Right lobe of liver (tissue), 6 donors: ENCODE measurements around the gene IL27RA. TPM values are rescaled to one million over a fixed set of nuclear protein-coding genes. Genes with fewer than 3 reads are reported as not detected.
"Not testable (repeated sequence)": the region's sequence is repeated elsewhere in the genome, so short reads cannot be mapped to it uniquely, and the experiment has no call there.

Experiments used
- ATAC-seq, 4 donors: fragments of 200-7000 bp; cut with Tn5 transposase; one replicate each; pipeline ENCODE4 v1.9.1; 2020; ENCODE audit warnings: mild to moderate bottlenecking in 4 of 4, moderate library complexity in 4 of 4
- DNase-seq, 3 donors: peaks; one replicate each; pipeline ENCODE4 v3.0.0-alpha.2; 2020
- H3K27ac ChIP-seq, 3 donors: fragments of 200-600 bp; one replicate each; pipeline ENCODE4 v1.8.0; 2022
- H3K27me3 ChIP-seq, 2 donors: fragments of 200-600 bp; one replicate each; pipeline ENCODE4 v1.8.0; 2022
- H3K36me3 ChIP-seq, 4 donors: fragments of 200-600 bp; sonication (generic) in 1 of 4; one replicate each; pipeline versions ENCODE4 v1.5.1 to v1.8.0; 2017 to 2022; ENCODE audit warnings: control low read depth in 1 of 4
- H3K4me1 ChIP-seq, 4 donors: fragments of 200-600 bp; sonication (generic) in 1 of 4; one replicate each; pipeline versions ENCODE4 v1.5.1 to v1.8.0; 2017 to 2022; ENCODE audit warnings: control low read depth in 1 of 4
- H3K4me3 ChIP-seq, 3 donors: fragments of 200-600 bp; one replicate each; pipeline ENCODE4 v1.8.0; 2022
- H3K9me3 ChIP-seq, 4 donors: fragments of 200-600 bp; sonication (generic) in 1 of 4; one replicate each; pipeline versions ENCODE4 v1.5.1 to v1.8.0; 2017 to 2022; ENCODE audit warnings: control low read depth in 1 of 4
- POLR2A ChIP-seq: fragments of 450-650 bp; IDR thresholded peaks from one replicate; pipeline ENCODE4 v1.6.1; 2017; ENCODE audit warnings: antibody characterized with exemption, mild to moderate bottlenecking
- WGBS: methylation state at CpG from one replicate; pipeline ENCODE4 v1.1.6; 2018; ENCODE audit warnings: low coverage, low lambda C conversion rate; ENCODE audit not compliant: insufficient coverage; ENCODE audit errors: missing lambda C conversion rate; 5-methylcytosine and 5-hydroxymethylcytosine counted together
- intact Hi-C, 2 donors: fragments of 100-400 bp; cut with DNase I; formaldehyde crosslinking; loops; one replicate each; pipeline versions ENCODE4 v1.11.2 to v1.14.1; 2022
- total RNA-seq, 6 experiments: library from RNA; depleted of rRNA in 2 of 6; stranded (reverse); fragments of >200 nt in 2 of 6; fragmentation: NEBNext Ultra II Directional in 3 of 6; extraction: Animal tissue kit (Norgen Biotek cat#: 25700) in 3 of 6; gene quantifications; one replicate each; pipeline versions ENCODE4 v1.1.0 to v1.2.4, GENCODE V29; 2016 to 2023
- TF ChIP-seq, protein P1 (sequence below), 4 donors: fragments of 200-600 bp in 3 of 4; fragments of 450-650 bp in 1 of 4; IDR thresholded peaks; one replicate each; pipeline versions ENCODE4 v1.5.1 to v1.8.0; 2016 to 2022; ENCODE audit warnings: antibody characterized with exemption in 4 of 4, mild to moderate bottlenecking in 2 of 4
- donor health status: DM: no; HTN: yes; CAD: no.
- donor health status: DM: no; HTN: no; CAD: no.
- donor health status: DM: no; HTN: no; CAD: no.
- donor health status: DM: no; HTN: yes; CAD: no.
- donor health status: DM: no; HTN: yes; CAD: no.

The IL27RA gene
- total RNA-seq, 6 experiments from 2014 or later: 1.1 to 3.0 (median 1.5) TPM

DNA sequence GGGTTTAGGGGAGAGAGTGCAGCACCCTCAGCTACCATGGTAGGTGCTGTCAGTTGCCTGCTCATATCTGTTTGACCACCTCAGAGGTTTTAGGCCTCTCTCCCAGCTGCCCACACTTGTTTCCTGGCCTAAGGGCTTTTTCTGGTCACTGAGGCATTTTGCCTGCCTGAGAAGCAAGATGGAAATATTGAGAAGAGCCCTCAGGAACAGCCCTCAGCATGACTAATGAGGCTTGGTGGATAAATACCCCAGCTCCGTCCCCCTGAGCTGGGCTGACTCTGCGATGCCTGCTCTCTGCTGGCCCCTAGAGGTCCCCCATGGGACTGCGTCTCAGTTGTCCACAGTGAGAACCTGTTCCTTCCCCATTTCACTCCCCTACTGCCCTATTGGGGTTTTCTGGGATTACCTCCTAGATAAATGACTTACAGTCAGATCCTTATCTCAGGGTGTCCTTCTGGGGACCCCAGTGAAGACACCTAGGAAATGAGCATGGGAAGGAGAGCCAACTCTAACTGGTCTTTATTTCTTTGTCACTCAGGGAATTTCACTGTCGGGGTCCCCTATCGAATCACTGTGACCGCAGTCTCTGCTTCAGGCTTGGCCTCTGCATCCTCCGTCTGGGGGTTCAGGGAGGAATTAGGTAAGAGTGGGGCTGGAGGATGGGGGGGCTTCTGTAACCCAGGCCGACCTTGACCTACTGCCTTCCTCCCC is 17.0 kb downstream of the IL27RA start:
- TF ChIP-seq, protein P1, sequence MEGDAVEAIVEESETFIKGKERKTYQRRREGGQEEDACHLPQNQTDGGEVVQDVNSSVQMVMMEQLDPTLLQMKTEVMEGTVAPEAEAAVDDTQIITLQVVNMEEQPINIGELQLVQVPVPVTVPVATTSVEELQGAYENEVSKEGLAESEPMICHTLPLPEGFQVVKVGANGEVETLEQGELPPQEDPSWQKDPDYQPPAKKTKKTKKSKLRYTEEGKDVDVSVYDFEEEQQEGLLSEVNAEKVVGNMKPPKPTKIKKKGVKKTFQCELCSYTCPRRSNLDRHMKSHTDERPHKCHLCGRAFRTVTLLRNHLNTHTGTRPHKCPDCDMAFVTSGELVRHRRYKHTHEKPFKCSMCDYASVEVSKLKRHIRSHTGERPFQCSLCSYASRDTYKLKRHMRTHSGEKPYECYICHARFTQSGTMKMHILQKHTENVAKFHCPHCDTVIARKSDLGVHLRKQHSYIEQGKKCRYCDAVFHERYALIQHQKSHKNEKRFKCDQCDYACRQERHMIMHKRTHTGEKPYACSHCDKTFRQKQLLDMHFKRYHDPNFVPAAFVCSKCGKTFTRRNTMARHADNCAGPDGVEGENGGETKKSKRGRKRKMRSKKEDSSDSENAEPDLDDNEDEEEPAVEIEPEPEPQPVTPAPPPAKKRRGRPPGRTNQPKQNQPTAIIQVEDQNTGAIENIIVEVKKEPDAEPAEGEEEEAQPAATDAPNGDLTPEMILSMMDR (IDR thresholded peaks at IDR 0.05): peak; percentile 58 to 93 (median 84)
- no peak for TF ChIP-seq POLR2A
- intact Hi-C loops: loop anchor here in 1 of 2 donors (10.0 kb wide), 1 partner anchor 164 kb away; no protein-coding TSS in a partner anchor
- peak; percentile 81 to 92 (median 86) for ATAC-seq
- Histone ChIP-seq H3K27ac (no peak overlapping the region), H3K27me3 (no peaks in the 10 kb centered on the region), H3K4me3 (no peak overlapping the region), H3K9me3 (no peaks in the 10 kb centered on the region), H3K4me1 (no peaks in the 10 kb centered on the region), H3K36me3 (no peaks in the 10 kb centered on the region)
- DNase-seq: peak in 2 of 3 donors; percentile 47 to 62
- 63% methylated on average over 7 of the region's 8 CpGs for WGBS

DNA sequence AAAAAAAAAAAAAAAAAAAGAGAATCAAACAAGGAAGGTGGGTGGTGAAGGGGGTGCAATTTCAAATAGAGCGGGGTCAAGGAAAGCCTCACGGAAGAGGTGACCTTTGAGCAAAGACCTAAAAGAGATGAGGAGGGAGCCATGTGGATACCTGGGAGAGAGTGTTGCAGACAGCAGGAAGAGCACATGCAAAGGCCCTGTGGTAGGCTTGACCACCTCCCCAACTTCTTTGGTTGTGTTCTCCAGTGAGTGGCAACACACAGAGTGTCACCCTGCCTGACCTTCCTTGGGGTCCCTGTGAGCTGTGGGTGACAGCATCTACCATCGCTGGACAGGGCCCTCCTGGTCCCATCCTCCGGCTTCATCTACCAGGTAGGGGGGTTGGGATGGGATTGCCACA is 18.9 kb downstream of the IL27RA start:
- Histone ChIP-seq H3K4me1 (no peaks in the 10 kb centered on the region), H3K9me3 (no peaks in the 10 kb centered on the region), H3K27me3 (no peaks in the 10 kb centered on the region), H3K36me3 (peaks cover 0 to 5% (median 0%) of the 10 kb centered on the region in 4 donors), H3K27ac (no peak overlapping the region), H3K4me3 (no peak overlapping the region)
- DNase-seq (no peak), ATAC-seq (no peak)
- intact Hi-C loops: loop anchor here in 1 of 2 donors (10.0 kb wide), 1 partner anchor 166 kb away; no protein-coding TSS in a partner anchor
- 96% methylated on average over 2 of the region's 4 CpGs for WGBS
- TF ChIP-seq, protein P1 (IDR thresholded peaks at IDR 0.05): no peak

DNA sequence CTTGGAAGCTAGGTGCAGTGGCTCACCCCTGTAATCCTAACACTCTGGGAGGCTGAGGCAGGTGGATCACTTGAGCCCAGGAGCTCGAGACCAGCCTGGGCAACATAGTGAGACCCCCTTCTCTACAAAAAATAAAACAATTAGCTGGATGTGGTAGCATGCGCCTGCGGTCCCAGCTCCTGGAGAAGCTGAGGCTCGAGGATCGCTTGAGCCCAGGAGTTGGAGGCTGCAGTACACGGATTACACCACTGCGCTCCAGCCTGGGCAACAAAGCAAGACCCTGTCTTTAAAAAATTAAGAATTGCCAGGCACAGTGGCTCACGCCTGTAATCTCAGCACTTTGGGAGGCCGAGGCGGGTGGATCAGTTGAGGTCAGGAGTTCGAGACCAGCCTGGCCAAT is 19.4 kb downstream of the IL27RA start:
- H3K4me3 ChIP-seq, H3K36me3 ChIP-seq, DNase-seq, ATAC-seq, H3K27ac ChIP-seq, H3K4me1 ChIP-seq, H3K9me3 ChIP-seq, H3K27me3 ChIP-seq: not testable (repeated sequence)
- intact Hi-C loops: loop anchor here in 1 of 2 donors (10.0 kb wide), 1 partner anchor 166 kb away; no protein-coding TSS in a partner anchor
- 94% methylated on average over 10 of the region's 11 CpGs for WGBS

DNA sequence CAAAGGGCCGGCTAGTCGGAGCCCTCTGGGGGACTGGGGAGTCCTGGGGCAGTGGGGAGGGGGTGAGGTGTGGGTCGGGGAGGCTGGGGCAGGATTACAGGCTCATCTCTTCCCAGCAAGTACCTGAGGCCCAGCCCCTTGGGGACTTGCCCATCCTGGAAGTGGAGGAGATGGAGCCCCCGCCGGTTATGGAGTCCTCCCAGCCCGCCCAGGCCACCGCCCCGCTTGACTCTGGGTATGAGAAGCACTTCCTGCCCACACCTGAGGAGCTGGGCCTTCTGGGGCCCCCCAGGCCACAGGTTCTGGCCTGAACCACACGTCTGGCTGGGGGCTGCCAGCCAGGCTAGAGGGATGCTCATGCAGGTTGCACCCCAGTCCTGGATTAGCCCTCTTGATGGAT is 20.4 kb downstream of the IL27RA start:
- no peaks in the 10 kb centered on the region for H3K9me3 ChIP-seq
- peak in 1 of 4 donors; percentile 20 for ATAC-seq
- WGBS: 40% methylated on average over 1 of the region's 9 CpGs
- intact Hi-C loops: loop anchor here in 1 of 2 donors (10.0 kb wide), 1 partner anchor 167 kb away; no protein-coding TSS in a partner anchor
- peaks cover 0 to 13% (median 5%) of the 10 kb centered on the region in 4 donors for H3K36me3 ChIP-seq
- DNase-seq: no peak
- H3K27me3 ChIP-seq: no peaks in the 10 kb centered on the region
- TF ChIP-seq, protein P1 (IDR thresholded peaks at IDR 0.05): no peak
- TF ChIP-seq POLR2A: no peak
- no peak overlapping the region for H3K4me3 ChIP-seq
- no peak overlapping the region for H3K27ac ChIP-seq
- H3K4me1 ChIP-seq: no peaks in the 10 kb centered on the region

DNA sequence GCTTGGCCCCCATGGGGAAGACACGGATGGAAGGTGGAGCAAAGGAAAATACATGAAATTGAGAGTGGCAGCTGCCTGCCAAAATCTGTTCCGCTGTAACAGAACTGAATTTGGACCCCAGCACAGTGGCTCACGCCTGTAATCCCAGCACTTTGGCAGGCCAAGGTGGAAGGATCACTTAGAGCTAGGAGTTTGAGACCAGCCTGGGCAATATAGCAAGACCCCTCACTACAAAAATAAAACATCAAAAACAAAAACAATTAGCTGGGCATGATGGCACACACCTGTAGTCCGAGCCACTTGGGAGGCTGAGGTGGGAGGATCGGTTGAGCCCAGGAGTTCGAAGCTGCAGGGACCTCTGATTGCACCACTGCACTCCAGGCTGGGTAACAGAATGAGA is 20.9 kb downstream of the IL27RA start:
- WGBS: 65% methylated on average over 4 of the region's 6 CpGs
- DNase-seq (no peak), ATAC-seq (no peak)
- Histone ChIP-seq H3K27me3 (no peaks in the 10 kb centered on the region), H3K4me1 (no peaks in the 10 kb centered on the region), H3K4me3 (no peak overlapping the region), H3K36me3 (peaks cover 0 to 13% (median 5%) of the 10 kb centered on the region in 4 donors), H3K27ac (no peak overlapping the region), H3K9me3 (no peaks in the 10 kb centered on the region)
- intact Hi-C loops: loop anchor here in 1 of 2 donors (10.0 kb wide), 1 partner anchor 168 kb away; no protein-coding TSS in a partner anchor
- no peak for TF ChIP-seq POLR2A
- TF ChIP-seq, protein P1 (IDR thresholded peaks at IDR 0.05): no peak
